HG03066 (cell line): ENCODE measurements around the gene NFS1.
A peak's percentile ranks its signal among the peaks of the same experiment; 100 is the strongest.
"Not testable (repeated sequence)": the region's sequence is repeated elsewhere in the genome, so short reads cannot be mapped to it uniquely, and the experiment has no call there.

Experiments used
- ATAC-seq: cut with Tn5 transposase; IDR thresholded peaks from one replicate; pipeline ENCODE4 v1.9.1; 2021; ENCODE audit warnings: low read depth; ENCODE audit not compliant: unreplicated experiment

NFS1 gene

DNA sequence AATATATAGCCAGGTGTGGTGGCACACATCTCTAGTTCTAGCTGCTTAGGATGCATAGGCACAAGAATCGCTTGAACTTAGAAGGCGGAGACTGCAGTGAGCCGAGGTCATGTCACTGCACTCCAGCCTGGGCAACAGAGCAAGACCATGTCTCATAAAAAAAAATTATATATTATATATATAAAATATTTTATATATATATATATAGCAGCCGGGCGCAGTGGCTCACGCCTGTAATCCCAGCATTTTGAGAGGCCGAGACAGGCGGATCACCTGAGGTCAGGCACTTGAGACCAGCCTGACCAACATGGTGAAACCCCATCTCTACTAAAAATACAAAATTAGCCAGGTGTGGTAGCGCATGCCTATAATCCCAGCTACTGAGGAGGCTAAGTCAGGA lies 13.8 kb downstream of the NFS1 start:
- ATAC-seq = not testable (repeated sequence)

DNA sequence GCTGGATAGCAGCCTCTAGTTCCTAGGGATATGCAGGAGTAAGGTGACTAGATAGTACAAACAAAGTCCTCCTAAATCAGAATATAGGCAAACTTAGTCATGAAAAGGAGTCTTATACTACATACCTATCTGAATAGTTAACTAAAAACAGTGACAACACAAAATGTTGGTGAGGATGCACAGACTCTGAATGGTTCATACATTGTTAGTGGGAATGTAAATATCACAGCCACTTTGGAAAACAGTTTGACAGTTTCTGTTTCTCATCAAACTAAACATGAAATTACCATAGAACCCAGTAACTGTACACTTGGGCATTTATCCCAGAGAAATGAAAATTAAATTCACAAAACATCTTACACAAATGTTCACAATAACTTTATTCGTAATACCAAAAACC lies 17.2 kb downstream of the NFS1 start:
- ATAC-seq = no peak

DNA sequence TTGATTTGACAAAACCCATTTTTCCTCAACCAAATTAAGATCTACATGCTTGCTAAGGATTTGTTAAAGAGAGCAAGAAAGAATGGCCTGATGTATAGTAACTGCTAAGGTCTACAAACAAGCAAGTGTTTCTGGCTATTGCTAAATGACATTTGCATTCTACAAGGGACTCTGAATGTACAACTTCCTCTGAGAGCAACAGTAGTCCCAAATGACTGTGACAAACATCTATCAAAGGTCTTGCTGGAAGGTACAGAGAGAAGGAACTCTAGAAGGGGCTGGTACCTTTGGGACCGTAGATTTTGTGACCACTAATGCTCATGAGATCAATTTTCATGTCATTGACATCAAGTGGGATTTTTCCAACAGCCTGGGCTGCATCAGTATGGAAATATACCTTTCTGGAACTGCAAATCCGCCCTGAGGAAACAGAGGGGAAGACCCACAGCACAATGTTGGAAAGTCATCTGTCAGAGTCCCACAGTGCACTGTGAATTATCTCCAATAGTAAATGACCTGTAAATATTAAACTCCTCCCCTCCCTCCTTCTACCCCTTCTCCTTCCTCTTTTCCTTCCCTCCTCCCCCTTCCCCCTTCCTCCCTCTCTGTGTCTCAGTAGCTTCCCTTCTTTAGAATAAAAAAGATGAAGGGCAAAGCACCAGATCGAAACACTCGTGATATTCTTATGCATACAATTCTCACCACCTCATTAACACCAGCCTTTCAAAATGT lies 18.5 kb downstream of the NFS1 start:
- no peak for ATAC-seq

DNA sequence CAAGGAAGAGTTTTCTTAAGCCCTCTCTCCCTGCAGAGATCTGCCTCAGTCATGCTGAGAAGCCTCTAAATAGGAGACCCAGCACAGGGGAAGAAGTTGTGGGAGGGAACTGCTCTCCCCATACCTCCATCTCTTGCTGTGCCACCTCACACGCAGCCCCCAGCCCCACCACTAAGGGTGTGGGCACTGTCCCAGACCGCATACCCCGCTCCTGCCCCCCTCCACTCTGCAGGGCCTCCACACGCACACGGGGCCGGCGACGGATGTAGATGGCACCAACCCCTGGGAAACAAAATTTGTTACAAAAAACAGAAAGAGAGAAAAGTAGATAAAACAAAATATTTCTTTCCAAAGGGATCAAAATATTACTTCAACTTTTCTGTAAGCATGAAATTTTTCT lies 24.2 kb downstream of the NFS1 start:
- ATAC-seq = no peak

DNA sequence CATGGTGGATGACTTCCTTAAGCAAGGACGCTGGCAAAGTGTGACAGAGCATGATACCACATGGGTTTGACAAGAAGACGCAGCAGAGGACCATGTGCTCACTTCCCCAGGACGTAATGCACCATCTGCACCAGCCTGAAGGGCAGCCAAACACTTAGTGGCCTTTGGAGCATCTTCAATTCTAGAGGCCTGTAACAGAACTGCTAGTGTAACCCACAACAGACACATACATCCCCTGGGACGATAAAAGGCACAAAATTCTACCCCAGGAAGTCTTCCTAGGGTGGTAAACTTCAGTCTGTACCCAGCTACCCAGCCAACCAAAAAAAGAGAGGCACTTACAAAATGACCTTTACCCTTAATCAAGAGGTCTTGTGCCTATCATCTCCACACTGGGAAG lies 25.3 kb downstream of the NFS1 start:
- ATAC-seq = no peak

DNA sequence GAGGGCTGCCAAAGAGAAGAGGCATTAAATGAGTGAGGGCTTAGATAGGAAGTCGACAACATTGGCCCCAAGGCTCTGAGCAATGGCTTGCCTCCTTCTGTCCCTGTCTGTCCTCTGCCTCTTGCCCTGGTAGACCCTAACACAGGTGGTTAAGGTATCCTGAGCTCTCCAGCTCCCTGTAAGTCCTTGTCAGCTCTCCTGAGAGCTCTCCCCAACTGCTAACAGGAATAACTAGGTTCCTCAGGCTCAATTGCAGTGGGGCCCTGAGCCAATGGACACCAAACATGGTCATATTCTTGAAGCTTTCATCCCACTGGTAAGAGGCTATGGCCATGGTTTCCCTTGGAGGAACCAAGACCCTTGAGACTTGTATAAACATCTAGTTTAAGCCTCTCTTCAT lies 29.5 kb downstream of the NFS1 start:
- no peak for ATAC-seq

DNA sequence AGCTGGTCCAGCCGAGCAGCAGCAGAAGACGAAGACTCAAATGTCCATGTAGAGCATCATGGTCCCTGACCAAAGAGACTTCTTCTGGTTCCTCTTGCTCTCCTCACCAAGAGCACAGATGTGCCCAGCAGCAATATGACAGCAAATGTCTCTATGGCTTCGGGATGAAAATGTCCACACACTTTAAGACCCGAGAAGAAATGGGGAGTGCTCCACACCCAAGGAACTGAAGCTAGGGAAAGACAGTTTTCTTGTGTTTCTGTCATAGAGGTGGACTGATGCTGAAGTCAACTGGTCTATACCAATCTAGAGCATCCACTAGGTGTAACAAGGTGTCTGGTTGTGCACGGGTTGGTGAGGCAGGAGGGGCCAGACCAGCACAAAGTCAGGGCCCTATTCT lies 29.9 kb downstream of the NFS1 start:
- ATAC-seq = no peak

DNA sequence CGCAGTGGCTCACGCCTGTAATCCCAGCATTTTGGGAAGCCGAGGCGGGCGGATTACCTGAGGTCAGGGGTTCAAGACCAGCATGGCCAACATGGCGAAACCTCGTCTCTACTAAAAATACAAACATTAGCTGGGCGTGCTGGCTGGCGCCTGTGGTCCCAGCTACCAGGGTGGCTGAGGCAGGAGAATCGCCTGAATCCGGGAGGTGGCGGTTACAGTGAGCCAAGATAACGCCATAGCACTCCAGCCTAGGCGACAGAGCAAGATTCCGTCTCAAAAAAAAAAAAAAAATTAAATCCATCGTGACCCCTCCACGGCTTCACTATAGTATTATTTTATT lies 33.2 kb downstream of the NFS1 start:
- ATAC-seq = no peak

DNA sequence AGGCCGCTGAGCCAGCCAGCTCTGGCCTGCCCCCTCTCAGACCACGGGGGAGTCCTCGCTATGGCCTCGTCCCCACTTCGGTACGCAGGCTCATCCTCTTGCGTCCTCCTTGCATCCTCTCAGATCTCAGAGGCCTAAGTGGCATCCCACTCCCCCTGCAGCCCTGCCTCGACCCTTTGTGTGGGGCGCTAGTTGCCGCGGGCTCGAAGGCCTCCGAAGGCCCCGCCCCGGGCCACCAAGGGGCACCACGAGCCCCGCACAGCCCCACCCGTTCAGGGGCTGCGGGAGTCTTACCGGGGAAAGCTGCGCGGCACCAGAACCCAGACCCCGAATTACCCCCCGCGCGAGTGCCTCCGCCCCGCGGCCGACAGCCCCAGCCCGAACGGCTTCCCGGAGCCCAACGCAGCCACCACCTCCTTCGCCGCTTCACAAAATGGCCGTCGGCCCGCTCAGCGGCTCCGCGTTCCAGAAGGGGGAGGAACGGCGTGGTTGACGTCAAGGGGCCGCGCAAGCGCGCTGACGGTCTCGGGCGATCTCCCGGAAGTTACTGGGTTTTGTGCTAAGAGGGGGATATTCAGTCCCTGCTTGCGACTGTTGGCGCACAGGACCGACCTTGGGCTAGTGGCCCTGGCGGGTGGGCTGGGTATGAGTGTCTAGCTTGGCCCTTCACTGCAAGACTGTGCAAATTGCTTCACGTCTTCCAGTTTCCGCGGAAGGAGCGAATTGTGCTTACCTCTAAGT lies 34.5 kb downstream of the NFS1 start, which contains the start of the genes CPNE1 and RBM12:
Gene CPNE1 (minus strand): TSS at position 435 of the 741 bp plus-strand sequence. CDS start 31,977 bp downstream, outside the sequence.
Gene RBM12 (minus strand): TSS at position 435 of the 741 bp plus-strand sequence. CDS start 9,578 bp downstream, outside the sequence.
- ATAC-seq = peak; percentile 74

DNA sequence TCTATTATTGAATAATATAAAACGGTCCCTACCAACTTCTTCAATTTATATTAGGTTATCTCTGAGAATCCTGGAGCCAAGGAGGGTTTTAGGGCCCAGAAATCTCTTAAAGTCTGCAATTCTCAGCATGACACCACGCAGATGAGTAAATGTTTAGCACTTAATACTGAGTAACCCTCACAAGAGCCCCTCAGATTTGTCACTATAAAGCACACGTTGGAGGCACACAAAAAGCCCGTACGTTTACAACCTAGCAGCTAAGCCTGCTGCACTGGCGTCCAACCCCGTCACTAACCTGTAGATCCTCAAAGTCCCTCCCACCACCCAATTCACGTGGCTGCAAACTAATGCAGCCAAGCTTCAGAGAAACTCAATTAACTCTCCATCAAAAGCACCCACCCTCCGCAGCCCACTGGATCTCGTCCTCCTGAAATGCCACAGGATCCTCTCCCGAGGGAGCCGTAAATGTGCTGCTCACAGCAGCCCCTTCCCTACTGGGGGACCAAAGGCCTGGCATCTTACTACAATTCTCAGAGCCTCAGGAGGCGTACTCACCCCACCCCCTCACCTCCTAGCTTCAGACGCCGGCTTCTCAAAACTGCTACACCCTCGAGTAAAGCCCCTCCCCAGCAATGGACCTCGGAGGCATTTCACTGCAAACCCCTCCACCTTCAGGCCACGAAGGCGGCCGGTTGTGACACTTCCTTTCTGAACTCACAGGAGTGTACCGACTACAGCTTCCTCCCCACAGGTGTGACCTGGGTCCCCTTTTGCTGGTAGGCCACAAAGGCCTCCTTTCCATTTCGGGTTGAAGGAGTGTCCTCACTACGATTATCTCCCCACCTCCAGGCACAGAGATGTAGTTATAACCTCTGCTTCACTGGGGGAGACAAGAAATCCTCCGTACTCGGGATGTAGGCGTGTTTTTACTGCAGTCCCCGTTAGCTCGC lies 35.4 kb downstream of the NFS1 start:
- peak; percentile 27 for ATAC-seq

DNA sequence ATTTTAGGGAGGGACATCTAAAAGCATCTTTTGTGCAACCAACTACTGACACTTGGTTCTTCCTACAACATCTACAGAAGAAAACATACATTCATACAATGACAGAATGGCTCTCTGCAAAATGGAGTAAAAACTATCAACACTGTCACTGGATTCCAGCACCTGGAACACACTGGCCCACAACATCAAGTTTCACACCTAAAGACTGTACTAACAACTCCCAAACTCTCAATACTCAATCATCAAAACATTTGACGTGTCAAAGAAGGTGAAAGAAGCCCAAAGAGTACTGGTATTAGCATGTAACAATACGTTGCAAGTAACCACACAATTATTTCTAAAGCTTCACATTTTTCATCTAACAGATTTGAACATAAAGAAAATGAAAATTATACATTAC lies 36.6 kb downstream of the NFS1 start:
- ATAC-seq = no peak

DNA sequence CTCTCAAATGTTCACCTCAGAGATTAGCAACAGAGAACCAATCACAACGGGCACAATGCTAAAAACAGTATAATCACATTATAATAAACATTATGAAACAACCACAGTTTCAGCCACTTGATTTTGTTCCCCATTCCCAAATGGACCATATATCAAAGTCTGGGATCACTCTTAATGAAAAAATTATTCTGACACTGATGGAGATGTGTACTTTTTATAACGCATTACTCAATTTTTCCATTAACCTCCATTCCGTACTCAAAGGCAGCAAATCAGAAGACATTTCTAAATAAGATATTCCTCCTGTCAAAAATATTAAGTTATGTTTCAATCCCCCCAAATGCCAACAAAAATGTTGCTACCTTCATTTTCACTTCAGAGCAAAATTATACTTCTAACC lies 37.2 kb downstream of the NFS1 start:
- ATAC-seq = no peak

DNA sequence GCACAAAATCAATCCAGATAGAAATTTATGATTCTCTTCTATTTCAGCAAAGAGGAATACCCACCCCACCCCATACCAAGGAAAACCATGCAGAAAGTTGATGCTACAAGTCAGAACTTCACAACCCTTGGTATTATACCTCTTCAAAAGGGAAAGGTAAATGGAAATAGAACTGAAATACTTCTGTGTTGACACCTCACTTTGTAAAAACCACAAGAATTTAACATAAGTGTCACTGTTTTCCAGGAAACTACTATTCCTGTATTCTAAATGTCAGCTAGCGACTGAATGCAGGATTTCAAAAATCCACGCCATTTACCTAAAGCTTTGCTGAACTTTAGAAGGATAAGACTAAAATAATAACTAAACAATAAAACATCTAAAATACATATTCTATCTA lies 38.1 kb downstream of the NFS1 start:
- ATAC-seq = no peak

DNA sequence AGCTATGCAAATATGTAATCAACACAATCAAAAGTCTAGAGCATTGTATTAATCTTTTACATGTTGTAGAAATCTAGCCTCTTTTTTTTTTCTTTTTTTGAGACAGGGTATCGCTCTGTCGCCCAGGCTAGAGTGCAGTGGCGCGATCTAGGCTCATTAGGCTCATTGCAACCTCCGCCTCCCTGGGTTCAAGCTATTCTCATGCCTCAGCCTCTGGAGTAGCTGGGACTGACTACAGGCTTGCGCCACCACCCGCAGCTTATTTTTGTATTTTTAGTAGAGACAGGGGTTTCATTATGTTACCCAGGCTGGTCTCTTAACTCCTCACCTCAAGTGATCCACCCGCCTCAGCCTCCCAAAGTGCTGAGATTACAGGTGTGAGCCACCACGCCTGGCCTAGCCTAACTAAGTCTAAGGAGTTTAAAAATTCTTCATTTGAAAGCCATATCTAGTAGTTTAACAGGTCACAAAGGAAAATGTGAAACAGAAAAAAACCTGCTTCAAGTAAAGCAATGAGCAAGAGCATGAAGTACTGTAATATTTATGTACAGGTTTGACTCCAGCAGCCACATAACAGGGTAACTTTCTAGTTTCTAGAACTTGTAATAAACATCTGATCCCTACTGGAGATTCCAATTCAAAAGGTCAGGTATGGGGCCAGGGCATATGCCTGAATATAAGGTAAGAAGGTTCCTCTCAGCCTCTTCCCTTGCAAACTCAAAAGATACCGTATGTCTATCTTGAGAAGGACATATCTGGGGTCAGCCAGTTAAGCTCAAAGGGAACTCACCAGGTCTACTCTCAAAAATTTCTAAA lies 38.8 kb downstream of the NFS1 start:
- ATAC-seq = no peak

DNA sequence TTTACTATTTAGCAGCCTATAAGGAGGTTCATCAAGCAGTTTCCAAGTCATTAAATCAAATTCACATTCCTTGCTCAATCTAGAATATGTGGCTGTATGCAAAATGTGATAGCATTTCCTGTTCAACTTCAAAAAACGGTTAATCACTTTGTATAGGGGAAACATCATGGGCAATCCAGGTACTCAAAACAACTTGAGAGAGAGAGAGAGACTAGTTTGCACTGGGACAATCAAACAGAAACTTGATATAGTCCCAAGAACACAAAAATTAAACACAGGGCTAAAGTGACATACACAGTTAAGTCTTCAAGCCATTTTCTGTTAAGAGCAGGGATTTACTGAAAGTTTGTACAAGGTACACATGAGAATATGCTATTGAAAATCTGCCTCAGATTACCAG lies 41.9 kb downstream of the NFS1 start:
- ATAC-seq = no peak

DNA sequence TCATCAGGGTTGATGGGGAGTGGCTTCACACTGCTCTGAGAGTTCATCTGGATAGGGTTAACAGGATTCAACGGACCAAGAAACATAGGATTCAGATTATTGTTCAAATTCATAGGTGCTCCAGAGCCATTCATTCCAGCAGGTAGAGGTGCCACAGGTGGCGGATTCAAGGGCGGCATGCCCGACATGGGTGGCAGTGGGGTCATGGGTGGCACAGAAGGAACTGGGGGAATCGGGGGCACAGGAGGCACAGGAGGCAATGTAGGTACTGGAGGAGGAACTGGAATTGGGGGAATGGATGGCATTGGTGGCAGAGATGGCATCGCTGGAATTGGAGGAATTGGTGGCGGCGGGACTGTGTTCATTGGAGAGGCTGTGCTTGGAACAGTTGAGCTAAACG lies 44.7 kb downstream of the NFS1 start:
- no peak for ATAC-seq

DNA sequence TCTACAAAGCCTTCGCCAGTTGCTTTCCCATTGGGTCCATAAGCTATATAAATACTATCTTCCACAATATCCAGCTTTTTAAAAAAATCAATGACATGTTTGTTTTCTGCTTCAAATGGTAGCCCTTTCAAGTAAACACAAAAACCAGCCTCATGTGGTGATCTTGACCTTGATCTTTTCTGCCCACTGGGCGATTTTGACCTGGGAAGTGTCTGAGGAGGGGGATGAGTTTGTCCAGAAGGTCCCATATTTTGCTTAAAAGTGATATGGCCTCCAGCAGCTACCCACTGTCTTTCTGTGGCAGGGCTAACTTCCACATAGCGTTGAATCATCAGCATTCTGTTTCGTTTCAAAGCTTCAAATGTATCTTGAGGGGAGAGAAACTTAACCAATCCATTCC lies 45.3 kb downstream of the NFS1 start:
- ATAC-seq = no peak

DNA sequence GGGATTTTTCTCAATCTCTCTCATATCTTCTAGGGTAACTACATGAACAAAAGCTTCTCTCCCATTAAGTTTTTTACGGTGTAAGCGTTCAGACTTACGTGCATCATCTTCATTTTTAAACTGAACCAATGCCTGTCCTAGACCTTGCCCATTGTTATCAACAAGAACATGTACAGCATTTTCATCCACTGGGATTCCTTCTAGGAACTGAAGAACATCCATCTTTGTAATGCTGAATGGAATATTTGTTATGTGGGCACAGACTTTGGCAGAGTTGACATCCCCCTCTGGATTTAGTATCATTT lies 45.8 kb downstream of the NFS1 start:
- no peak for ATAC-seq

DNA sequence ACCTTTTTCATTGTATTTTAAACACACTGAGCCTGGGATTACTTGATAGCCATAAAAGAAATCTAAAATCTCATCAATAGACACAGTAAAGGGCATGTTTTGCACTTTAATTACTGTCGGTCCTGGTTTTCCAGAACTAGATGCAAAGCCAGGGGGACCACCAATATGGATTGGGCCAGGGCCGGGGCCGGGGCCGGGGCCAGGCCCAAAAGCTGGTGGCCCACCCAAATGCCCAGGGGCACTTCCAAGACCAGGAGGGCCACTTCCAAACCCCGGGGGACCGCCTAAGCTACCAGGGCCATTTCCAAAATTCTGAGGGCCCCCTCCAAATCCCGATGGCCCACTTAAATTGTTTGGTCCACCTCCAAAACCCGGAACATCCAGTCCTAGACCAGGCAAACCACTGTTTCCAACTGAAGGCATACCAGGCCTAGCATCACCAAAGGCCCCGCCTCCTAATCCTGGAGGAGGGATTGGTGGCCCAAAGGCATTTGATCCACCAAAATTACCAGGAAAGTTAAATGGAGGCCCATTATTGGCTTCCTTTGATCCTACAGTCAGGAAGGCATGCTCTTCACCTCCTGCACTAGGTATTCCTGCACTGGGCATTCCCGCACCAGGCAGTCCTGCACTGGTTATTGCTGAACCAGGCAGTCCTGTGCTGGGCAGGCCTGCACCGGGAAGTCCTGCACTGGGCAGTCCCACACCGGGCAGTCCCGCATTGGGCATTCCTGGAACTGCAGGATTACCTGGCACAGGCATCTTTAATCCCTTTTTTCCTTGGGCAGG lies 46.3 kb downstream of the NFS1 start:
- no peak for ATAC-seq

DNA sequence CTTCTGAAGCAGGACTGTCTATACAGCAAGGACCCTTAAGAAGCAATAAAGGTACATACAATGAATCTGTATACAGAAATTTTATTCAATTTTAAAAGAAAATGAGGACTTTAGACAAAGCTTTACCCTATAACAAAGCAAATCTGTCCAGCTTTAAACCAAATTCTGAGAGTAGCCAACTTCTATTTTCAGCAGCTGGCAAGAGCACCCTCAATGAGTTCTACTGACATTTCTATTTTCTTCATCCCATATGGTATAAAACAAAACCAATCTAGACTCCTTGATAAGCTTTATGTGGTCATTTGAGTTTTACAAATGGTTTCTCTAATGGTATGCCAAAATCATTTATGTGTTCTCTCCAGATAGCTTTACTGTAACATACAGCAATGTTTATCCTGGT lies 47.2 kb downstream of the NFS1 start:
- no peak for ATAC-seq
